HEK293T (cell line): ENCODE data around the gene PACC1.

Experiments used
- CTCF ChIA-PET: fragments of 350-600 bp; formaldehyde crosslinking; extraction: SDS; loops from one replicate; lab custom pipeline; 2021; ENCODE audit warnings: antibody characterized with exemption, inconsistent platforms; lab: Yijun Ruan, JAX
- POLR2A ChIA-PET: fragments of 350-600 bp; formaldehyde crosslinking; extraction: SDS; loops from one replicate; lab custom pipeline; 2020; ENCODE audit warnings: antibody characterized with exemption, inconsistent platforms; lab: Yijun Ruan, JAX
- DNase-seq: peaks from one replicate; pipeline ENCODE4 v3.0.0; 2012; ENCODE audit warnings: mixed read lengths; ENCODE audit errors: extremely low spot score
- ARNT ChIP-seq: fragments of 450-650 bp; IDR thresholded peaks from 2 replicates; pipeline ENCODE4 v1.6.1; 2017; ENCODE audit warnings: mild to moderate bottlenecking
- BHLHE40 ChIP-seq: fragments of 450-650 bp; IDR thresholded peaks from 2 replicates; pipeline ENCODE4 v1.6.1; 2016; ENCODE audit warnings: mild to moderate bottlenecking, moderate library complexity, borderline replicate concordance
- CTBP1 ChIP-seq: fragments of 450-650 bp; IDR thresholded peaks from 2 replicates; pipeline ENCODE4 v1.6.1; 2016; ENCODE audit warnings: borderline replicate concordance
- ELF4 ChIP-seq: fragments of 450-650 bp; IDR thresholded peaks from 2 replicates; pipeline ENCODE4 v1.6.1; 2017; ENCODE audit warnings: antibody characterized with exemption
- FOXA1 ChIP-seq: fragments of 450-650 bp; IDR thresholded peaks from 2 replicates; pipeline ENCODE4 v1.6.1; 2016; ENCODE audit warnings: mild to moderate bottlenecking
- FOXK2 ChIP-seq: fragments of 450-650 bp; IDR thresholded peaks from 2 replicates; pipeline ENCODE4 v1.6.1; 2016; ENCODE audit warnings: mild to moderate bottlenecking
- FOXM1 ChIP-seq: fragments of 450-650 bp; IDR thresholded peaks from 2 replicates; pipeline ENCODE4 v1.6.1; 2017; ENCODE audit warnings: mild to moderate bottlenecking, borderline replicate concordance
- HDGF ChIP-seq: fragments of 450-650 bp; IDR thresholded peaks from 2 replicates; pipeline ENCODE4 v1.6.1; 2017; ENCODE audit warnings: antibody characterized with exemption, borderline replicate concordance
- L3MBTL2 ChIP-seq: fragments of 450-650 bp; conservative IDR thresholded peaks from 2 replicates; pipeline ENCODE4 v1.6.1; 2016; ENCODE audit warnings: mild to moderate bottlenecking
- LEF1 ChIP-seq: fragments of 450-650 bp; IDR thresholded peaks from 2 replicates; pipeline ENCODE4 v1.6.1; 2017; ENCODE audit warnings: mild to moderate bottlenecking, borderline replicate concordance
- NFRKB ChIP-seq: fragments of 450-650 bp; IDR thresholded peaks from 2 replicates; pipeline ENCODE4 v1.6.1; 2016; ENCODE audit warnings: mild to moderate bottlenecking, moderate library complexity
- SP1 ChIP-seq: fragments of 450-650 bp; IDR thresholded peaks from 2 replicates; pipeline ENCODE4 v1.6.1; 2017
- SUZ12 ChIP-seq: fragments of 450-650 bp; IDR thresholded peaks from 2 replicates; pipeline ENCODE4 v1.6.1; 2016; ENCODE audit warnings: mild to moderate bottlenecking
- TARDBP ChIP-seq: fragments of 450-650 bp; IDR thresholded peaks from 2 replicates; pipeline ENCODE4 v1.6.1; 2016
- ZNF384 ChIP-seq: fragments of 450-650 bp; IDR thresholded peaks from 2 replicates; pipeline ENCODE4 v1.6.1; 2016
- TF ChIP-seq, protein P1 (sequence below): fragments of 450-650 bp; IDR thresholded peaks from 2 replicates; pipeline ENCODE4 v1.6.1; 2016

PACC1 gene

DNA sequence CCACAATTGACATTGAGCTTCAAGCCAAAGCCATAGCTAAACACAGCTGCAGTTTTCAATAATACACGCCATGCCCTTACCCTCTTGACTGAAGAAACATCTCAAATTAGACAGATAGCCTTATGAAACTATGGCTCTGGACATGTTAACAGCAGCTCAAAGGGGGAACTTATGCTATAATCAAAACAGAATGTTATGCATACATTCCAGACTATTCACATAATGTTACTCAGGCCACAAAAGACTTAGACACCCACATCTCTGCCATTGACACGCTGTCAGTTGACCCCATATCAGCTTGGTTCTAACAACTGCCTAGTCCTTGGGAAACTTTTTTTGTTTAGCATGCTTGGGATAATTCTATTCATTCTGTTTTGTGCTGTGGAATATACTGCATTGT is 15.7 kb upstream of the PACC1 start:
- TF ChIP-seq HDGF = no peak
- TF ChIP-seq NFRKB = no peak
- TF ChIP-seq FOXA1 = no peak
- no peak for TF ChIP-seq FOXM1
- TF ChIP-seq ARNT = no peak
- no peak for TF ChIP-seq LEF1
- no peak for TF ChIP-seq FOXK2
- TF ChIP-seq SP1 = no peak
- TF ChIP-seq, protein P1, sequence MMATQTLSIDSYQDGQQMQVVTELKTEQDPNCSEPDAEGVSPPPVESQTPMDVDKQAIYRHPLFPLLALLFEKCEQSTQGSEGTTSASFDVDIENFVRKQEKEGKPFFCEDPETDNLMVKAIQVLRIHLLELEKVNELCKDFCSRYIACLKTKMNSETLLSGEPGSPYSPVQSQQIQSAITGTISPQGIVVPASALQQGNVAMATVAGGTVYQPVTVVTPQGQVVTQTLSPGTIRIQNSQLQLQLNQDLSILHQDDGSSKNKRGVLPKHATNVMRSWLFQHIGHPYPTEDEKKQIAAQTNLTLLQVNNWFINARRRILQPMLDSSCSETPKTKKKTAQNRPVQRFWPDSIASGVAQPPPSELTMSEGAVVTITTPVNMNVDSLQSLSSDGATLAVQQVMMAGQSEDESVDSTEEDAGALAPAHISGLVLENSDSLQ = no peak
- TF ChIP-seq L3MBTL2 = no peak
- TF ChIP-seq ELF4 = no peak
- no peak for TF ChIP-seq SUZ12
- no peak for TF ChIP-seq BHLHE40
- no peak for TF ChIP-seq CTBP1
- TF ChIP-seq ZNF384 = no peak
- TF ChIP-seq TARDBP = no peak
- no peak for DNase-seq
- POLR2A ChIA-PET = interaction anchor here (0.6 to 1.6 kb wide), 3 partner anchors 16 to 395 kb away, joined by 3 to 4 read pairs (median 3); partner anchors contain the start of genes DTL, INTS7 and PACC1
- CTCF ChIA-PET = interaction anchor here (0.6 to 1.0 kb wide), 4 partner anchors 25 to 1657 kb away, joined by 3 read pairs; no protein-coding TSS in a partner anchor

DNA sequence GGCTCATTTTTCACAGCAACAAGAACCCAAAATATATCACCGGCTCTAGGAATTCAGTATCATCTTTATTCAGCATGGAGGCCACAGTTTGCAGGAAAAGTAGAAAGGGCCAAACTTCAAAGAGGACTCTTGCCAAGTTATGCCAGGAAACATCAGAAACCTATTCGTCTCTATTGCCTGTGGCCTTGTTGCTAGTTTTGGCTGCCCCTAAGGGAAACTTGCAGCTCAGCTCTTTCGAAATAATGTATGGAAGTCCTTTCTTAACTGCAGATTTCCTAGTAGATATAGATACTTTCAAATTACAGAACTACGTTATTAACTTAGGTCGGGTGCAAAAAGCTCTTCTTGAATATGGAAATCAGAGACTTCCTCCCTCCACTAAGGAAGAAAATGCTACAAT is 13.8 kb upstream of the PACC1 start:
- DNase-seq = no peak
- TF ChIP-seq, protein P1 = no peak
- TF ChIP-seq FOXM1 = no peak
- no peak for TF ChIP-seq ARNT
- no peak for TF ChIP-seq SP1
- TF ChIP-seq FOXA1 = no peak
- TF ChIP-seq L3MBTL2 = no peak
- no peak for TF ChIP-seq CTBP1
- POLR2A ChIA-PET = no interaction called here
- CTCF ChIA-PET = no interaction called here

DNA sequence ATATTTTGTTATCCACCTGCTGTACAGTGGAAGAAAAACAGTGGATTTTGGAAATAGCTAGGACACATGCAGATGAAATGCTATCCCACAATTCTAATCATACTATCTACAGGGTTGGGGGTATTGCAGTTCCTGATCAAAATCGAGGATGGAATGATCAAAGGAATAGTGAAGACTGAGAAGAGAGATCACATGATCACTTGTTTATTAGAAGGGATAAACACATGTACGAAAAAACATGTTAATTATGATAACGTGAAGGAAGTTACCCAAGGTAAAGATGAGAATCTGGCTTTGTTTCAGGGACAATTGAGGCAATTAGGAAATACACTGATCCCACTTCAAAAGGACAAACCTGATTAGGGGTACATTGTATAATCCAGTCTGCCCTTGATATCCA is 9.2 kb upstream of the PACC1 start:
- ChIA-PET CTCF (interaction anchor here (0.7 kb wide), 1 partner anchor 263 kb away, joined by 5 read pairs; no protein-coding TSS in a partner anchor), POLR2A (interaction anchor here (1.9 kb wide), 1 partner anchor 9 kb away, joined by 6 read pairs; the partner anchor contains the start of gene PACC1)
- no peak for DNase-seq
- TF ChIP-seq ARNT (no peak), FOXM1 (no peak), LEF1 (no peak), CTBP1 (no peak), NFRKB (no peak), TARDBP (no peak), FOXA1 (no peak), SP1 (no peak), BHLHE40 (no peak), ZNF384 (no peak), HDGF (no peak), ELF4 (no peak), L3MBTL2 (no peak), FOXK2 (no peak), SUZ12 (no peak)
- TF ChIP-seq, protein P1 = no peak

DNA sequence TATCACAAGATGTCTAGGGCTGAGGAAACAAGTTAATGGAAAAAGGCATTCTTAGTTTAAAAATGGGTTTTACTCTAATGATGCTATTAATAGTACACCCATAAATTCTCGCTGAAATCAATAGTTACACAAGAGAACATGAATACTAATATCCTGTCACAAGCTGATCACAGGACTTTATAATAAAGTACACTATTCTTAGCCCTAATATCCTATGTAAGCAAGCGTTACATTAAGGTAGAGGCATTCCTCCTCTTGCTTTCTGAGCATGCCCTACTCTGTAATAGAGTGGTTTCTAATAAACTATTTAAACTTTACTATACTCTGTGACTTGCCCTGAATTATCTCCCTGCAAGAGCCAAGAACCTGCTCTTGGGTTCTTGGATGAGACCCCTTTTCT is 6.5 kb upstream of the PACC1 start:
- ChIA-PET POLR2A (no interaction called here), CTCF (no interaction called here)
- TF ChIP-seq FOXA1 (no peak), ZNF384 (no peak)
- TF ChIP-seq, protein P1 = no peak
- DNase-seq = no peak

DNA sequence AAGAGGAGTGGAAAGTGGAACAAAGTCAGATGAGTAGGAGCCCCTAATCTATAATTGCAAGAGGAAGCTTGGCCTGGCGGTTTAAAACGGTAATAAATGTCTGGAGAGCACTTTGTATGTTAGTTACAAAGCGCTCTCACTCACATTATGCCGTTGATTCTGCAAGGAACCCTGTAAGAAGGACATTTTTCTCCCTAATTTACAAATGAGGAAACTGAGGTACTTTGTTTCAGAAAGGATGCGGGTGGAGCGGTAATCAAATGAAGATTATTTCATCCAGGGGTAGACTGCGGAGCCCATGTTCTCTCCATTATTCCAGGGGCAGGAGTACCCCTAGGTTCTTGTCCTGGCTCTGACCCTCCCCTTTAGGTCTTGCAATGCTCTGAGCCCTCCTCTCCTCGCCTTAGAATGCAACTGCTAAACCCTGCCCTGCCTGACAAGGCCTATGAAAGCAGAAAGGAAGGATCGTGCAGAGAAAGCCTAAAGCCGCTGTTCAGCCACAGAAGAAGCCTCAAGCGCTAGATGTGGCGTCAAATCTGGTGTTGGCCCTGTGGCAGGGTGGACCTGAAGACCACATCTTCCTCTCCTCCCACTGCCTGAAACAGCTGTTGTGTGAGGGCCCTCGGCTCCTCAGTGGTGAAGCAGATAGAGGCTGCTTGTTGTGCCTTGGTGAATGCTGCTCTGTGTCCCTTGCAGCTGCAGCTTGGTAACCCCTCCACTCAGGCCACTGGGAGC is 588 bp upstream of the PACC1 start:
- POLR2A ChIA-PET = interaction anchor here (1.0 to 2.3 kb wide), 5 partner anchors 9 to 193 kb away, joined by 3 to 6 read pairs (median 5); partner anchors contain the start of gene ATF3
- DNase-seq = no peak
- TF ChIP-seq ZNF384 (no peak), ELF4 (no peak), ARNT (no peak), TARDBP (no peak), SUZ12 (no peak), SP1 (no peak)
- CTCF ChIA-PET = no interaction called here

DNA sequence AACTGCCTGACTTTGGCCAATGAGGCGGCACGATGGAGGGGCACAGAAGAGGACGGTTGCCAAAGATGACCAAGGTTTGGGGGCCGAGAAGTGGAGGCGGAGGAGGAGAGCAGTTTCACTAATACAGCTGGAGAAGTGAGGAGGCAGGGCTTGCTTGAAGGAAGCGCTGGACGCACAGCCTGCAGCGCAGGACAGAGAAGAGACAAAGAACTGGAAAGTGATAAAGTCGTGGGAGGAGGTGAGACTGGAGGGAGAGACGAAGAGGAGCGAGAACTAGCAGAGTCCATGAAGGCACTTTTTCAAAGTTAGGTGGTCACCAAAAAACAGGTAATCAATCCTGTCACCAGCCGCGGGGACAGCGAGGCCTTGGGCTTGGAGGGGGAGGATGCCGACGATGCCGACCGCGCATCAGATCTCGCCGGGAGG is 771 bp downstream of the PACC1 start:
- peak; percentile 77 for DNase-seq
- ChIA-PET CTCF (no interaction called here), POLR2A (interaction anchor here (1.6 to 1.8 kb wide), 3 partner anchors 10 to 36 kb away, joined by 3 to 6 read pairs (median 5); partner anchors contain the start of gene NENF)
- TF ChIP-seq HDGF (no peak), L3MBTL2 (no peak), CTBP1 (no peak), FOXK2 (no peak), TARDBP (no peak)
- TF ChIP-seq, protein P1 = no peak
